H1 (cell line): ENCODE results near the gene THG1L. TPM values are rescaled to one million over a fixed set of nuclear protein-coding genes. Genes with fewer than 3 reads are reported as not detected.
"Not testable (repeated sequence)": the region's sequence is repeated elsewhere in the genome, so short reads cannot be mapped to it uniquely, and the experiment has no call there.

Experiments used
- CTCF ChIA-PET: fragments of 300-600 bp; sonication (Branson Sonifier 250); formaldehyde crosslinking; loops from one replicate; lab custom pipeline; 2021; ENCODE audit not compliant: partially characterized antibody; lab: Charles Lee
- POLR2A ChIA-PET: fragments of 300-600 bp; sonication (Branson Sonifier 250); formaldehyde crosslinking; loops from one replicate; lab custom pipeline; 2021; ENCODE audit warnings: inconsistent platforms; ENCODE audit not compliant: partially characterized antibody; lab: Charles Lee
- DNase-seq, 2 experiments: peaks; one replicate each; pipeline versions ENCODE4 v3.0.0 to v3.0.0-alpha.2; 2010 to 2022; ENCODE audit warnings: low spot score in 2 of 2, low read depth in 1 of 2, mixed read lengths in 1 of 2
- FAIRE-seq: peaks from 2 replicates; lab custom pipeline; 2011; peaks lifted over from hg19 to GRCh38; lab: Jason Lieb, UNC
- H2AFZ ChIP-seq: 2 replicates; pipeline ENCODE4 v1.8.1; 2012; ENCODE audit warnings: low read length, inconsistent platforms
- H2AK5ac ChIP-seq: 2 replicates; pipeline ENCODE4 v1.6.1; 2013; ENCODE audit warnings: low read depth, low read length
- H2BK120ac ChIP-seq: replicated peaks from 2 replicates; pipeline ENCODE3; 2013; ENCODE audit warnings: low read depth, low read length, inconsistent platforms
- H2BK12ac ChIP-seq: 2 replicates; pipeline ENCODE4 v1.6.1; 2013; ENCODE audit warnings: low read depth, low read length
- H2BK15ac ChIP-seq: 2 replicates; pipeline ENCODE4 v1.6.1; 2013; ENCODE audit warnings: low read length
- H2BK20ac ChIP-seq: 2 replicates; pipeline ENCODE4 v1.6.1; 2013; ENCODE audit warnings: low read length
- H2BK5ac ChIP-seq: 2 replicates; pipeline ENCODE4 v1.6.1; 2013; ENCODE audit warnings: low read depth, low read length
- H3K14ac ChIP-seq: 2 replicates; pipeline ENCODE4 v1.6.1; 2013; ENCODE audit warnings: inconsistent platforms; ENCODE audit not compliant: insufficient read length
- H3K18ac ChIP-seq: 2 replicates; pipeline ENCODE4 v1.6.1; 2013; ENCODE audit warnings: low read length; ENCODE audit errors: extremely low read depth
- H3K23ac ChIP-seq: 2 replicates; pipeline ENCODE4 v1.6.1; 2013; ENCODE audit warnings: inconsistent platforms; ENCODE audit not compliant: insufficient read length
- H3K23me2 ChIP-seq: 2 replicates; pipeline ENCODE4 v1.6.1; 2013; ENCODE audit warnings: low read depth, low read length
- H3K27ac ChIP-seq: 2 replicates; pipeline ENCODE4 v1.6.1; 2011; ENCODE audit warnings: low read depth, low read length, inconsistent platforms
- H3K27me3 ChIP-seq, 4 experiments: replicated peaks in 1 of 4; 1 replicate in 1 of 4; 2 replicates in 3 of 4; pipeline versions ENCODE4 v1.6.1 to v1.8.1; 2011 to 2013; ENCODE audit warnings: low read length in 3 of 4, mild to moderate bottlenecking in 3 of 4, inconsistent platforms in 2 of 4, mixed read lengths in 2 of 4, moderate library complexity in 1 of 4; ENCODE audit not compliant: control insufficient read depth in 3 of 4, insufficient read depth in 3 of 4; ENCODE audit errors: extremely low read depth in 1 of 4
- H3K36me3 ChIP-seq, 4 experiments: 2 replicates each; pipeline versions ENCODE4 v1.6.1 to v1.8.1; 2011 to 2013; ENCODE audit warnings: mild to moderate bottlenecking in 4 of 4, low read length in 3 of 4, moderate library complexity in 2 of 4, control low read depth in 1 of 4, inconsistent platforms in 1 of 4; ENCODE audit not compliant: insufficient read depth in 4 of 4, control insufficient read depth in 2 of 4
- H3K4ac ChIP-seq: replicated peaks from 2 replicates; pipeline ENCODE3; 2013; ENCODE audit warnings: low read length, low read depth, mixed read lengths, inconsistent platforms; ENCODE audit not compliant: insufficient read length
- H3K4me1 ChIP-seq, 4 experiments: replicated peaks in 1 of 4; 1 replicate in 1 of 4; 2 replicates in 3 of 4; pipeline versions ENCODE4 v1.6.1 to v1.8.1; 2011 to 2013; ENCODE audit warnings: low read length in 3 of 4, inconsistent platforms in 2 of 4, mixed read lengths in 1 of 4; ENCODE audit not compliant: insufficient read depth in 4 of 4, control insufficient read depth in 3 of 4
- H3K4me2 ChIP-seq, 2 experiments: 2 replicates each; pipeline versions ENCODE4 v1.6.1 to v1.8.1; 2011 to 2013; ENCODE audit warnings: low read depth in 2 of 2, low read length in 2 of 2, control low read depth in 1 of 2, inconsistent platforms in 1 of 2, mild to moderate bottlenecking in 1 of 2; ENCODE audit not compliant: insufficient read depth in 1 of 2
- H3K4me3 ChIP-seq, 4 experiments: fragments of 200-600, 300-600 bp in 1 of 4; sonication (generic), shearing (Covaris generic), sonication (Bioruptor Twin) in 1 of 4; 2 replicates each; pipeline versions ENCODE4 v1.5.1 to v1.8.1; 2011 to 2016; ENCODE audit warnings: low read length in 4 of 4, low read depth in 3 of 4, control low read depth in 2 of 4, inconsistent platforms in 2 of 4, mild to moderate bottlenecking in 2 of 4, mixed read lengths in 1 of 4, moderate library complexity in 1 of 4; ENCODE audit not compliant: insufficient read depth in 2 of 4; ENCODE audit errors: extremely low read depth in 1 of 4
- H3K56ac ChIP-seq: replicated peaks from 2 replicates; pipeline ENCODE3; 2013; ENCODE audit warnings: low read depth, mild to moderate bottlenecking, mixed read lengths, low read length, inconsistent platforms; ENCODE audit not compliant: insufficient read length
- H3K79me1 ChIP-seq: 2 replicates; pipeline ENCODE4 v1.6.1; 2013; ENCODE audit warnings: low read depth, low read length, control low read depth
- H3K79me2 ChIP-seq, 2 experiments: 2 replicates each; pipeline versions ENCODE4 v1.6.1 to v1.8.1; 2012 to 2013; ENCODE audit warnings: low read length in 2 of 2, mild to moderate bottlenecking in 2 of 2, inconsistent platforms in 1 of 2; ENCODE audit not compliant: insufficient read depth in 2 of 2, control insufficient read depth in 1 of 2
- H3K9ac ChIP-seq, 4 experiments: replicated peaks in 1 of 4; 1 replicate in 1 of 4; 2 replicates in 3 of 4; pipeline versions ENCODE4 v1.6.1 to v1.8.1; 2011 to 2013; ENCODE audit warnings: low read depth in 3 of 4, low read length in 3 of 4, control low read depth in 2 of 4, mild to moderate bottlenecking in 2 of 4, moderate library complexity in 2 of 4, inconsistent platforms in 1 of 4; ENCODE audit errors: extremely low read depth in 1 of 4
- H3K9me3 ChIP-seq, 2 experiments: 2 replicates each; pipeline versions ENCODE4 v1.6.1 to v1.8.1; 2012 to 2013; ENCODE audit warnings: mild to moderate bottlenecking in 2 of 2, moderate library complexity in 2 of 2, control low read depth in 1 of 2, inconsistent platforms in 1 of 2, low read depth in 1 of 2, low read length in 1 of 2, mixed read lengths in 1 of 2; ENCODE audit not compliant: insufficient read depth in 2 of 2
- H4K20me1 ChIP-seq, 2 experiments: replicated peaks in 1 of 2; 2 replicates each; pipeline versions ENCODE3 to v1.8.1; 2011 to 2013; ENCODE audit warnings: inconsistent platforms in 2 of 2, low read length in 2 of 2, mild to moderate bottlenecking in 1 of 2; ENCODE audit not compliant: insufficient read depth in 2 of 2, control insufficient read depth in 1 of 2
- H4K5ac ChIP-seq: 2 replicates; pipeline ENCODE4 v1.6.1; 2013; ENCODE audit warnings: low read length, low read depth, mixed read lengths, inconsistent platforms; ENCODE audit not compliant: insufficient read length
- H4K8ac ChIP-seq: 2 replicates; pipeline ENCODE4 v1.8.0; 2013; ENCODE audit warnings: mild to moderate bottlenecking, moderate library complexity, low read length, inconsistent platforms; ENCODE audit not compliant: insufficient read depth; ENCODE audit errors: extremely low read depth
- H4K91ac ChIP-seq: replicated peaks from 2 replicates; pipeline ENCODE3; 2013; ENCODE audit warnings: low read length, mixed read lengths, inconsistent platforms; ENCODE audit not compliant: insufficient read length
- WGBS, 2 experiments: shearing (Covaris generic) in 1 of 2; methylation state at CpG; one replicate each; pipeline versions ENCODE4 v1.1.6 to v1.1.7; 2013 to 2015; ENCODE audit warnings: low lambda C conversion rate in 2 of 2, mixed read lengths in 2 of 2, inconsistent platforms in 1 of 2, low coverage in 1 of 2, missing lambda C conversion rate in 1 of 2; ENCODE audit not compliant: insufficient replicate concordance in 2 of 2, insufficient coverage in 1 of 2, insufficient read length in 1 of 2; ENCODE audit errors: extremely low coverage in 1 of 2, missing lambda C conversion rate in 1 of 2; 5-methylcytosine and 5-hydroxymethylcytosine counted together
- polyA plus RNA-seq, 7 experiments: library from polyadenylated mRNA; depleted of rRNA in 3 of 7; stranded (reverse) in 5 of 7; unstranded in 2 of 7; fragments of >200 nt in 5 of 7; fragments of 200-250 nt in 2 of 7; gene quantifications; 1 replicate in 5 of 7; 2 replicates in 1 of 7; 4 replicates in 1 of 7; pipeline versions ENCODE4 v1.2.1 to v1.2.3, GENCODE V29; 2011 to 2013; ENCODE audit warnings: missing spikeins in 2 of 7, mixed read lengths in 2 of 7
- total RNA-seq: library from RNA; stranded (reverse); fragmentation: NEBNext Ultra II Directional; extraction: Animal tissue kit (Norgen Biotek cat#: 25700); gene quantifications from 2 replicates; pipeline ENCODE4 v1.2.1, GENCODE V29; 2021

THG1L gene
- total and polyA plus RNA-seq, 2 of the 8 experiments (the other 6 are each of a cell fraction or from before 2014, with no cell fraction given), result 8.1 to 12.4 TPM

GRCh38 chr5:157698674-157699073 lies 32.5 kb upstream of the THG1L start:
- H3K36me3 ChIP-seq, H3K23ac ChIP-seq, H4K20me1 ChIP-seq, H2AFZ ChIP-seq, H3K14ac ChIP-seq, H3K18ac ChIP-seq, H3K27me3 ChIP-seq, H2BK12ac ChIP-seq, H3K4me2 ChIP-seq, H4K5ac ChIP-seq, H3K79me1 ChIP-seq, H2AK5ac ChIP-seq, H3K4me1 ChIP-seq, H2BK5ac ChIP-seq, FAIRE-seq, H3K4me3 ChIP-seq, H3K23me2 ChIP-seq, CTCF ChIA-PET, DNase-seq, H2BK20ac ChIP-seq, H2BK15ac ChIP-seq, H3K56ac ChIP-seq, POLR2A ChIA-PET, H3K79me2 ChIP-seq, H3K4ac ChIP-seq, H3K9ac ChIP-seq, H4K8ac ChIP-seq, H3K27ac ChIP-seq, H2BK120ac ChIP-seq, H4K91ac ChIP-seq: not testable (repeated sequence)
- WGBS, 2 experiments, result 77% methylated on average over 4 of the region's 4 CpGs; no CpG with 5 or more reads in 1 of the 2 experiments
- H3K9me3 ChIP-seq, result peaks cover 18 to 31% of the 10 kb centered on the region in 2 experiments
